Upper lobe of left lung (tissue), 6 donors: Measurements from ENCODE around the gene EPN1. TPM values are rescaled to one million over a fixed set of nuclear protein-coding genes. Genes with fewer than 3 reads are reported as not detected.

Source experiments
- ATAC-seq, 2 donors: fragments of 200-7000 bp; cut with Tn5 transposase; one replicate each; pipeline ENCODE4 v1.9.1; 2022; ENCODE audit warnings: mild to moderate bottlenecking in 2 of 2, moderate library complexity in 2 of 2; ENCODE audit not compliant: low FRiP score in 2 of 2
- DNase-seq, 2 donors: peaks; one replicate each; pipeline ENCODE4 v3.0.0-alpha.2; 2019 to 2020
- H3K27ac ChIP-seq, 4 donors: fragments of 200-600 bp; sonication (generic); one replicate each; pipeline ENCODE4 v1.5.1; 2016 to 2019
- H3K27me3 ChIP-seq, 4 donors: fragments of 200-600 bp; sonication (generic); one replicate each; pipeline ENCODE4 v1.5.1; 2017 to 2019
- H3K36me3 ChIP-seq, 4 donors: fragments of 200-600 bp; sonication (generic); one replicate each; pipeline ENCODE4 v1.5.1; 2016 to 2019
- H3K4me1 ChIP-seq, 4 donors: fragments of 200-600 bp; sonication (generic); one replicate each; pipeline ENCODE4 v1.5.1; 2018 to 2019
- H3K4me3 ChIP-seq, 4 donors: fragments of 200-600 bp; sonication (generic); one replicate each; pipeline ENCODE4 v1.5.1; 2017 to 2019; ENCODE audit warnings: mild to moderate bottlenecking in 2 of 4, moderate library complexity in 1 of 4
- H3K9me3 ChIP-seq, 4 donors: fragments of 200-600 bp; sonication (generic); one replicate each; pipeline ENCODE4 v1.5.1; 2018 to 2019
- EP300 ChIP-seq, 4 donors: sonication (generic); formaldehyde crosslinking; IDR thresholded peaks; one replicate each; pipeline ENCODE4 v1.5.1; 2017; ENCODE audit warnings: antibody characterized with exemption in 4 of 4, control low read depth in 2 of 4
- POLR2A ChIP-seq, 4 donors: fragments of 450-650 bp; IDR thresholded peaks; one replicate each; pipeline ENCODE4 v1.5.1; 2016 to 2017; ENCODE audit warnings: antibody characterized with exemption in 4 of 4, mild to moderate bottlenecking in 2 of 4
- POLR2AphosphoS5 ChIP-seq, 2 donors: sonication (generic); formaldehyde crosslinking; IDR thresholded peaks; one replicate each; pipeline ENCODE4 v1.5.1; 2017; ENCODE audit warnings: antibody characterized with exemption in 2 of 2
- WGBS, 2 donors: methylation state at CpG; one replicate each; pipeline ENCODE4 v1.1.5; 2017 to 2018; 5-methylcytosine and 5-hydroxymethylcytosine counted together
- total RNA-seq, 6 donors: library from RNA; depleted of rRNA in 4 of 6; stranded (reverse); fragments of >200 nt in 4 of 6; gene quantifications; one replicate each; pipeline versions ENCODE4 v1.1.0 to v1.2.1, GENCODE V29; 2016 to 2021
- TF ChIP-seq, protein P1 (sequence below), 6 experiments: fragments of 450-650 bp in 4 of 6; fragments of 200-600 bp in 2 of 6; sonication (generic) in 2 of 6; IDR thresholded peaks; one replicate each; pipeline ENCODE4 v1.5.1; 2016 to 2019; ENCODE audit warnings: antibody characterized with exemption in 6 of 6
- donor health status: DM: no; HTN: no; CAD: no; lungs with moderate emphysema.
- donor health status: DM: no; HTN: yes; CAD: no; lungs with severe emphysema.

The EPN1 gene
- total RNA-seq, 6 donors from 2014 or later, result 59.7 to 357 (median 126) TPM

DNA sequence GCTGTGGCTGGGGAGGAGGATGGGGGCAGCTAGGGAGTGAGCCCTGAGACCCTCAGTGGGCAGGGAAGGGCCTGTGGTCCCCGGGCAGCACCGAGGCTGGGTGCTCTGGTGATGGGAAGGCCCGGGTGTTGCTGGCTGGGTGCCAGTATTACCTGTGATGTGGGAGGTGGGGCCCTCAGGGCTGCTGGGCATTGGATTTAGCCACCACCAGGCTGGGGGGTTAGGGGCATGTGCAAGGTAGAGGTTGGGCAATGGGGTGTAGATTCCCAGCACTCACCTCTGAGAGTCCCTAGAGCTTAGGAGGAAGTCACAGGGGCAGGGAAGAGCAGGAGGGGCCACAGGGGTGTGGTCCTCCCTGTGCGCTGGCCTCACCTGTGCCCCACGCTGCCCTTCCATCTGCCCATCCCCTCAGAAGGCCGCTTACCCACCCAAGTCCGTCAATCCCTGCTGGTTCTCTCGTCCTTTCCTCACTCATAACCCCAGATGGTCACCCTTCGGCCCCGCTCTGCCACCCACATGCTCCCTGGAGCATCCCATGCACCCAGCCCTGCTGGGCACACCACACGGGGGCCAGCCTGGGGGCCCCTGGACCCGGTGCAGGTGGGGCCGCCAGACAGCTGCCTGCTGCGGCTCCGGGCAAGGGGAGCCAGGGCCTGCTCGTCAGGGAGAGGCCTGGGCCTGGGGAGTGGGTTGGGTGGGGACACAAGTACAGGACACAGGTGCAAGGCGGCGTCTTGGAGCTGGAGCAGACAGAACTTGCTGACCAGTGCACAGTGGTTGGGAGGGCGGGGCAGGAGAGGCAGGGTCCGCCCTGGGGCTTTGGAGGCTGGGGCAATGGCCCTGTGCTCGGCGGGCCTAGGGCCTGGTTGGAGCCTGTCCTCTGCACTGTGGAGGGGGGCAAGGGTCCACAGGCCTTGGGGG, 12.5 kb downstream of the EPN1 start:
- Histone ChIP-seq H3K27ac (no peak overlapping the region), H3K36me3 (peaks cover 37 to 95% (median 69%) of the 10 kb centered on the region in 4 donors), H3K4me1 (peaks cover 11 to 27% (median 15%) of the 10 kb centered on the region in 4 donors), H3K4me3 (no peak overlapping the region), H3K27me3 (no peaks in the 10 kb centered on the region), H3K9me3 (no peaks in the 10 kb centered on the region)
- DNase-seq (peak in 1 of 2 donors; percentile 56), ATAC-seq (no peak)
- WGBS, 2 donors, result 93 to 94% methylated on average over 19 to 22 of the region's 22 CpGs
- no peak for TF ChIP-seq POLR2A (IDR thresholded peaks at IDR 0.05)
- TF ChIP-seq EP300 (IDR thresholded peaks at IDR 0.05), result no peak
- TF ChIP-seq POLR2AphosphoS5 (IDR thresholded peaks at IDR 0.05), result no peak
- TF ChIP-seq, protein P1, sequence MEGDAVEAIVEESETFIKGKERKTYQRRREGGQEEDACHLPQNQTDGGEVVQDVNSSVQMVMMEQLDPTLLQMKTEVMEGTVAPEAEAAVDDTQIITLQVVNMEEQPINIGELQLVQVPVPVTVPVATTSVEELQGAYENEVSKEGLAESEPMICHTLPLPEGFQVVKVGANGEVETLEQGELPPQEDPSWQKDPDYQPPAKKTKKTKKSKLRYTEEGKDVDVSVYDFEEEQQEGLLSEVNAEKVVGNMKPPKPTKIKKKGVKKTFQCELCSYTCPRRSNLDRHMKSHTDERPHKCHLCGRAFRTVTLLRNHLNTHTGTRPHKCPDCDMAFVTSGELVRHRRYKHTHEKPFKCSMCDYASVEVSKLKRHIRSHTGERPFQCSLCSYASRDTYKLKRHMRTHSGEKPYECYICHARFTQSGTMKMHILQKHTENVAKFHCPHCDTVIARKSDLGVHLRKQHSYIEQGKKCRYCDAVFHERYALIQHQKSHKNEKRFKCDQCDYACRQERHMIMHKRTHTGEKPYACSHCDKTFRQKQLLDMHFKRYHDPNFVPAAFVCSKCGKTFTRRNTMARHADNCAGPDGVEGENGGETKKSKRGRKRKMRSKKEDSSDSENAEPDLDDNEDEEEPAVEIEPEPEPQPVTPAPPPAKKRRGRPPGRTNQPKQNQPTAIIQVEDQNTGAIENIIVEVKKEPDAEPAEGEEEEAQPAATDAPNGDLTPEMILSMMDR (IDR thresholded peaks at IDR 0.05), result no peak

DNA sequence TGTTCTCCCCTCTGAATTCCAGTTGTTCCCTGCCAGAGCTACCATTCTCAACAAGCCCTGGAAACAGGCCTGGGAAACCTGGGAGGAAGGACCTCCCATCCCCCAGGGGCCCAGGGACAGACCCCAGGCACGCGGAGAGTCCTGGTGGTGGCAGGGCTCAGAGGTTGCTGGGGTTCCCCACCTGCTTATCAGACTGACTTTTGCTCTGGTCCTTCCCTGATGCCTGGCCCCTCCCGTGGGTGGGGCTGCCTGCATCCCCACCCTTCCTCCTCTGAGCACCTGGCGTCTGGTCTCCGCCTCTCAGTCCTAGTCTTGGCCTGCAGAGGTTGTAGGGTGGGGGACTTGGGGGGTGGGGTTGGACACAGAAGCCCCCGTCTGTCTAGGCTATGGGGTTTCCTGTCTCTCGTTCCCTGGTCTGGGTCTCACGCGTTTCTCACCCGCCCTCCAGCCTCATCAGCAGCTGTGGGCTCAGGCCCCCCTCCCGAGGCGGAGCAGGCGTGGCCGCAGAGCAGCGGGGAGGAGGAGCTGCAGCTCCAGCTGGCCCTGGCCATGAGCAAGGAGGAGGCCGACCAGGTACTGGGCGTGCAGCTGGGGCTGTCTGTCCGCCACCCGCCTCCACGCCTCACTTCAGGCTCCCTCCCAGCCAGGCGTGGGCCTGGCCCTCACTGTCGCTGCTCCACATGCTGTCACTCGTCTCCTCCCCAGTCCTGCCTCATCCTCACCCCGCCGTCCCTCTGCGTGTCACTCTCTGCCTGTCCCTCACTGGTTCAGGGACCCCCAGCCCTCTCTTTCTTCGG, 13.6 kb downstream of the EPN1 start:
- no peaks in the 10 kb centered on the region for H3K9me3 ChIP-seq
- TF ChIP-seq, protein P1 (IDR thresholded peaks at IDR 0.05), result no peak
- H3K27me3 ChIP-seq, result no peaks in the 10 kb centered on the region
- H3K27ac ChIP-seq, result no peak overlapping the region
- 79 to 83% methylated on average over 24 to 27 of the region's 27 CpGs for WGBS, 2 donors
- ATAC-seq (no peak), DNase-seq (peak in 1 of 2 donors; percentile 69)
- H3K4me1 ChIP-seq, result peaks cover 11 to 27% (median 12%) of the 10 kb centered on the region in 4 donors
- no peak overlapping the region for H3K4me3 ChIP-seq
- H3K36me3 ChIP-seq, result peaks cover 47 to 96% (median 80%) of the 10 kb centered on the region in 4 donors

DNA sequence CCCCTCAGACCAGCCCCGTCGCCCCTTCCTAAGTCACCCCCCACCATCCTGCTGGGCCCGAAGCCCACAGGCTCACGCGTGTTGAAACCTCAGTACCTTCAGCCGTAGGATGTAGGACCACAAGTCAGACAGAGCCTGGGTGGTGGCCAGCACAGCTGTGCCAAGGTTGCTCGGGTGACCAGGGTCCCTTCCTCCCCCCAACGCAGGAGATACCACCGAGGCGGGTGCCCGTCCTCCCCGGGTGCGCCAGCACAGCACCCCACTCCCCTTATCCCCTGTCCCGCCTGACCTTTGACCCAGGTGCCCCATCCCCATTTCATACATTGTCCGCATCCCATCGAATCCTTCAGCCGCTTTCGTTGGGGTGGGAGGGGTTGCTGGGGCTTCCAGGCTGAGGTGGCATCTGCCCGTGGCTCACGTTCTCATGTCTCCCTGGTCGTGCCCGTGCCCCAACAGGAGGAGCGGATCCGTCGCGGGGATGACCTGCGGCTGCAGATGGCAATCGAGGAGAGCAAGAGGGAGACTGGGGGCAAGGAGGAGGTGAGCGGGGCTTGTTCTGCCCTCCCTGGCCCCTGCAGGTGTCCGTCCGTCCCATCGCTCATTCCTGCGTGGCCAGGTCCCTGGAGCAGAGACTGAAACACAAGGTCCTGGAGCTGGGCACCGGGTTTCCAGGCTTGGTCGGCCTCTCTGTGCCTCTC, 14.5 kb downstream of the EPN1 start:
- H3K27ac ChIP-seq, result no peak overlapping the region
- H3K4me1 ChIP-seq, result peaks cover 6 to 21% (median 7%) of the 10 kb centered on the region in 4 donors
- no peak overlapping the region for H3K4me3 ChIP-seq
- no peaks in the 10 kb centered on the region for H3K9me3 ChIP-seq
- DNase-seq (peak in 1 of 2 donors; percentile 61), ATAC-seq (no peak)
- no peaks in the 10 kb centered on the region for H3K27me3 ChIP-seq
- H3K36me3 ChIP-seq, result peaks cover 49 to 99% (median 87%) of the 10 kb centered on the region in 4 donors
- 94 to 96% methylated on average over 27 to 30 of the region's 35 CpGs for WGBS, 2 donors
- TF ChIP-seq, protein P1 (IDR thresholded peaks at IDR 0.05), result no peak
- TF ChIP-seq POLR2AphosphoS5 (IDR thresholded peaks at IDR 0.05) (no peak), POLR2A (IDR thresholded peaks at IDR 0.05) (no peak), EP300 (IDR thresholded peaks at IDR 0.05) (no peak)

DNA sequence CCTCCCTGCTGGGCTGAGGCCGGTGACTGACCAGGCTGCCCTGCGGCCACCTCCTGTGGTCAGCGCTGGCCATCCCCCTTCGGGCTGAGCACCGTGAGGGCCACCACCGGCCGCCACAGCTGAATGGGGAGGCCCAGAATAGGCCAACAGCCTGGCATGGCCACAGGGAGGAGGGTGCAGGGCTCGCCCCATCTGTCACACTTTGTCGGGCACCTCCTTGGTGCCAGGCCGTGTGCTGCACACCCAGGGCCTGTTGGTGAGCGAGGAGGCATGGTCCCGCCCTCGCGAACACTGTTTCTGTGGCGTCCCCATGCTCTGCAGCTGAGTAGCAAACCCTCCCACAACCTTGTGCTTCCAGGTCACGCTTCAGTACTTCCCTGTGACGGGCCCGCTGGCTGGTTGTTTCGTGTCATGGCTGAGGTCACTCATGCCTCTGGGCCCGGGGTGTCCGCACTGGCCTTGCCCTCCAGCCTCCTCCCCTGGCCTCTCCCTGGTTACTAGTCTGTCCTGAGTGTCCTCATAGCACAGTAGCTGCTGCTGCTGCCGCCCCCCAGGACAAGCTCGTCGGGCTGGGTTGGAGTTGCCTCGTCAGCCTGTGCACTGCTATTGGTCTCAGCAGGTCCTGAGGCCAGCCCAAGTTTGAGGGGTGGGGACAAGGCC, 15.2 kb downstream of the EPN1 start:
- Histone ChIP-seq H3K4me1 (peaks cover 0 to 14% (median 3%) of the 10 kb centered on the region in 4 donors), H3K27me3 (no peaks in the 10 kb centered on the region), H3K4me3 (no peak overlapping the region), H3K27ac (no peak overlapping the region), H3K36me3 (peaks cover 54 to 99% (median 90%) of the 10 kb centered on the region in 4 donors), H3K9me3 (no peaks in the 10 kb centered on the region)
- ATAC-seq (no peak), DNase-seq (peak in 1 of 2 donors; percentile 66)
- 93 to 97% methylated on average over 7 to 23 of the region's 25 CpGs for WGBS, 2 donors
- TF ChIP-seq POLR2A (IDR thresholded peaks at IDR 0.05), result no peak
- TF ChIP-seq EP300 (IDR thresholded peaks at IDR 0.05), result no peak
- TF ChIP-seq, protein P1 (IDR thresholded peaks at IDR 0.05), result no peak
- no peak for TF ChIP-seq POLR2AphosphoS5 (IDR thresholded peaks at IDR 0.05)
